ENCODE measurements around the gene SIGLEC15.

- TF ChIP-seq CTCF (conservative IDR thresholded peaks at IDR 0.05; ENCODE audit: low read length): no peak
- TF ChIP-seq EZH2phosphoT487 (IDR thresholded peaks at IDR 0.05; ENCODE audit: borderline replicate concordance, low read depth, low read length): no peak
Measured at GRCh38 chr18:45843019-45843418, 17.5 kb downstream of the SIGLEC15 start.
